ENCODE measurements around the gene VCAM1. TPM values are rescaled to one million over a fixed set of nuclear protein-coding genes. Genes with fewer than 3 reads are reported as not detected.

Gene VCAM1
- total RNA-seq, 4 donors from 2014 or later: 1.1 to 3.8 (median 2.8) TPM; not detected in 1

GRCh38 chr1:100700586-100700985, 19.0 kb upstream of the VCAM1 start:
- no peak for TF ChIP-seq POLR2A (IDR thresholded peaks at IDR 0.05)
- TF ChIP-seq CTCF (IDR thresholded peaks at IDR 0.05): no peak
- 80 to 88% methylated on average over 4 of the region's 4 CpGs for WGBS, 2 donors
- Histone ChIP-seq H3K4me3 (no peak overlapping the region), H3K9me3 (no peaks in the 10 kb centered on the region), H3K27ac (no peak overlapping the region), H3K27me3 (no peaks in the 10 kb centered on the region), H3K4me1 (no peaks in the 10 kb centered on the region), H3K36me3 (no peaks in the 10 kb centered on the region)
- intact Hi-C loops (cut with DNase I): no loop called here
- DNase-seq: no peak

GRCh38 chr1:100703052-100703451, 16.5 kb upstream of the VCAM1 start:
- H3K4me3 ChIP-seq: no peak overlapping the region
- intact Hi-C loops (cut with DNase I): no loop called here
- no peak overlapping the region for H3K27ac ChIP-seq
- no peaks in the 10 kb centered on the region for H3K4me1 ChIP-seq
- H3K9me3 ChIP-seq: no peaks in the 10 kb centered on the region
- no peaks in the 10 kb centered on the region for H3K27me3 ChIP-seq
- no peak for TF ChIP-seq POLR2A (IDR thresholded peaks at IDR 0.05)
- H3K36me3 ChIP-seq: no peaks in the 10 kb centered on the region
- 72 to 79% methylated on average over 2 of the region's 2 CpGs for WGBS, 2 donors
- no peak for DNase-seq

GRCh38 chr1:100703716-100704115, 15.8 kb upstream of the VCAM1 start:
- H3K9me3 ChIP-seq: no peaks in the 10 kb centered on the region
- WGBS, 2 donors: 57 to 61% methylated on average over 2 of the region's 2 CpGs
- H3K27me3 ChIP-seq: no peaks in the 10 kb centered on the region
- no peaks in the 10 kb centered on the region for H3K4me1 ChIP-seq
- no peak for TF ChIP-seq POLR2A (IDR thresholded peaks at IDR 0.05)
- intact Hi-C loops (cut with DNase I): no loop called here
- no peaks in the 10 kb centered on the region for H3K36me3 ChIP-seq
- H3K4me3 ChIP-seq: no peak overlapping the region
- no peak for DNase-seq
- H3K27ac ChIP-seq: no peak overlapping the region

GRCh38 chr1:100704473-100704872, 15.1 kb upstream of the VCAM1 start:
- H3K9me3 ChIP-seq: no peaks in the 10 kb centered on the region
- H3K27me3 ChIP-seq: no peaks in the 10 kb centered on the region
- WGBS, 2 donors: 53 to 73% methylated on average over 3 of the region's 3 CpGs
- TF ChIP-seq POLR2A (IDR thresholded peaks at IDR 0.05): no peak
- no peak for TF ChIP-seq CTCF (IDR thresholded peaks at IDR 0.05)
- H3K4me3 ChIP-seq: no peak overlapping the region
- no peak for DNase-seq
- H3K4me1 ChIP-seq: peaks cover 0 to 4% (median 0%) of the 10 kb centered on the region in 3 donors
- no peak overlapping the region for H3K27ac ChIP-seq
- H3K36me3 ChIP-seq: no peaks in the 10 kb centered on the region
- intact Hi-C loops (cut with DNase I): no loop called here

GRCh38 chr1:100706296-100706695, 13.2 kb upstream of the VCAM1 start:
- WGBS, 2 donors: 83% methylated on average over 1 of the region's 1 CpG
- H3K9me3 ChIP-seq: no peaks in the 10 kb centered on the region
- TF ChIP-seq CTCF (IDR thresholded peaks at IDR 0.05) (no peak), POLR2A (IDR thresholded peaks at IDR 0.05) (no peak)
- DNase-seq: no peak
- no peaks in the 10 kb centered on the region for H3K36me3 ChIP-seq
- no peak overlapping the region for H3K27ac ChIP-seq
- intact Hi-C loops (cut with DNase I): no loop called here
- H3K4me1 ChIP-seq: peaks cover 0 to 4% (median 0%) of the 10 kb centered on the region in 3 donors
- no peaks in the 10 kb centered on the region for H3K27me3 ChIP-seq
- no peak overlapping the region for H3K4me3 ChIP-seq

- DNase-seq: no peak
- H3K4me3 ChIP-seq: no peak overlapping the region
- intact Hi-C loops (cut with DNase I): no loop called here
- 77 to 91% methylated on average over 1 of the region's 1 CpG for WGBS, 2 donors
- H3K4me1 ChIP-seq: peaks cover 0 to 4% (median 0%) of the 10 kb centered on the region in 3 donors
- H3K27me3 ChIP-seq: no peaks in the 10 kb centered on the region
- H3K27ac ChIP-seq: no peak overlapping the region
- H3K9me3 ChIP-seq: no peaks in the 10 kb centered on the region
- no peaks in the 10 kb centered on the region for H3K36me3 ChIP-seq
- TF ChIP-seq POLR2A (IDR thresholded peaks at IDR 0.05) (no peak), CTCF (IDR thresholded peaks at IDR 0.05) (no peak)
Observed at GRCh38 chr1:100706856-100707255, 12.7 kb upstream of the VCAM1 start.

All from esophagus squamous epithelium (tissue), 5 donors.